GM19438 (cell line): ENCODE data around the gene SEC14L6.

ENCODE experiments used
- ATAC-seq: cut with Tn5 transposase; IDR thresholded peaks from one replicate; pipeline ENCODE4 v1.9.1; 2021; ENCODE audit warnings: low read depth; ENCODE audit not compliant: unreplicated experiment

The SEC14L6 gene

GRCh38 chr22:30500628-30501027, 45.9 kb downstream of the SEC14L6 start:
- ATAC-seq, result no peak

- ATAC-seq, result no peak
These were observed 48.9 kb downstream of the SEC14L6 start for GRCh38 chr22:30497466-30498150.

GRCh38 chr22:30495041-30495784, 51.3 kb downstream of the SEC14L6 start:
- no peak for ATAC-seq

- no peak for ATAC-seq
These were observed 54.4 kb downstream of the SEC14L6 start for GRCh38 chr22:30492144-30492543.

GRCh38 chr22:30491381-30491780, 55.2 kb downstream of the SEC14L6 start:
- ATAC-seq, result no peak

GRCh38 chr22:30490399-30490798, 56.1 kb downstream of the SEC14L6 start:
- no peak for ATAC-seq

GRCh38 chr22:30488121-30488520, 58.4 kb downstream of the SEC14L6 start:
- no peak for ATAC-seq

- no peak for ATAC-seq
These were observed 59.9 kb downstream of the SEC14L6 start for GRCh38 chr22:30486661-30487115.

GRCh38 chr22:30486118-30486517, 60.4 kb downstream of the SEC14L6 start:
- ATAC-seq, result no peak

- no peak for ATAC-seq
These were observed 61.1 kb downstream of the SEC14L6 start for GRCh38 chr22:30485362-30485988.

GRCh38 chr22:30483169-30483568, 63.4 kb downstream of the SEC14L6 start:
- ATAC-seq, result no peak

- no peak for ATAC-seq
These were observed 64.8 kb downstream of the SEC14L6 start for GRCh38 chr22:30481711-30482110.

GRCh38 chr22:30479981-30480380, 66.6 kb downstream of the SEC14L6 start:
- no peak for ATAC-seq

- no peak for ATAC-seq
These were observed 71.7 kb downstream of the SEC14L6 start for GRCh38 chr22:30474683-30475424.

- ATAC-seq, result no peak
These were observed 72.4 kb downstream of the SEC14L6 start for GRCh38 chr22:30474121-30474520.

- ATAC-seq, result no peak
These were observed 73.4 kb downstream of the SEC14L6 start for GRCh38 chr22:30472994-30473720.
